GM19463 (cell line): ENCODE data around the gene PPM1A.
A peak's percentile ranks its signal among the peaks of the same experiment; 100 is the strongest.
"Not testable (repeated sequence)": the region's sequence is repeated elsewhere in the genome, so short reads cannot be mapped to it uniquely, and the experiment has no call there.

ENCODE experiments used
- ATAC-seq: cut with Tn5 transposase; IDR thresholded peaks from one replicate; pipeline ENCODE4 v1.9.1; 2021; ENCODE audit warnings: mild to moderate bottlenecking, moderate library complexity; ENCODE audit not compliant: unreplicated experiment

Gene PPM1A

DNA sequence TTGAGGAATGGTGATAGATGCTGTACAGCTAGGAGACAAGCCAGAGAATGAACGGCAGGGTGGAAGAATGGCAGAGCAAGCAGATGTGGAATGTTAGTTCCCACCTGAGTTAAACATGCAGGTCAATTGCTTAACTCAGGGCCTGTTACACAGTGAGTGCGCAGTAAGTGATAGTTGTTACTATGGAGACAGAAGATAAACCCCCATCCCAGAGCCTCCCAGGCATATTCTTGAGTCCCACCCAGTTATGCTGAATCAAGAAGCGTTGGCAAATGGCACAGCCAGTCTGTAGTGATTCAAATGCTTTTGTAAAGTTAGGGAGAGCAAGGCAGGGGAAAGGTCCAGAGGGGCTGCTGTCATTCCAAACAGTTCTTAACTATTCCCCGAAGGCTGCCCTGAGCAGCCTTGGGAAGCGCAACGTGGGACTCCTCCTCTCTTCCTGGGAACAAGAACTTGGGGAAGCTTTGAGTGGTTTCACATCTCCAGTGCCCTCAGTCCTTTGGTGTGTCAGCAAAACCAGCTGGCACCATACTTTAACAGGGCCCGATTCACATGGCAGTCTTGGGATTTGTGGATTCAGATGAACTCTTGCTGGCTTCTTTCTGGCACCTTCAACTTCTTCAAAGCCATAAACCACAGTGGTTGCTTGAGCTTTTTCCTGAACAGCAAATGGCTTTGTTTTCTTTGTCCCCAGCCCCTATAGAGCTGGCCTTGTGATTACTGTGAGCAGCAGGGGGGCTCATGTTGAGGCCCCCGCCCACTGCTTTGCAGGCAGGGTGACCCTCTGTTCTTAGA, 66.4 kb downstream of the PPM1A start:
- ATAC-seq, result no peak

- no peak for ATAC-seq
These were observed 68.6 kb downstream of the PPM1A start for GRCh38 chr14:60317609-60318008.

- ATAC-seq, result not testable (repeated sequence)
These were observed 71.8 kb downstream of the PPM1A start for GRCh38 chr14:60320860-60321259.

- no peak for ATAC-seq
These were observed 74.3 kb downstream of the PPM1A start for GRCh38 chr14:60323199-60323896.

- no peak for ATAC-seq
These were observed 75.8 kb downstream of the PPM1A start for GRCh38 chr14:60324837-60325236.

GRCh38 chr14:60326274-60326673, 77.3 kb downstream of the PPM1A start:
- ATAC-seq, result no peak

- peak; percentile 52 for ATAC-seq
These were observed 78.7 kb downstream of the PPM1A start for GRCh38 chr14:60327447-60328331.

DNA sequence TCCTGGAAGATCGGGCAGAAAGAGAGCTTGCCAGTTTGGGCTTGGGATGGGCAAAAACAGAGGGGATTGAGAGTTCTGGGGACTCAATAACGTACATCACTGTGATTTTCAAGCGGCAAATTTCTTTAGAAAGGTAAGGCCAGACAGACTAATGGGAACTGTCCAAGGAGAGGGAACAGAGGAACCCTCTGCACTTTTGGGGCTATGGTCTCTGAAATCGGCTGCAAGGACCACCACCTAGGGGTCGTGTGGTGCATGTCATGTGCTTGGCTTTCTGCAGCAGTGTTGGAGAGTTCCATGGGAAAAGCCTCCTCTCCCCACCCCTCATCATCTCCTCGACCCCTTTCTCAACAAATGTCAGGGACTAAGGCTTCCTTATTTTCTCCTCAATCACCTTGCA, 79.6 kb downstream of the PPM1A start:
- no peak for ATAC-seq

DNA sequence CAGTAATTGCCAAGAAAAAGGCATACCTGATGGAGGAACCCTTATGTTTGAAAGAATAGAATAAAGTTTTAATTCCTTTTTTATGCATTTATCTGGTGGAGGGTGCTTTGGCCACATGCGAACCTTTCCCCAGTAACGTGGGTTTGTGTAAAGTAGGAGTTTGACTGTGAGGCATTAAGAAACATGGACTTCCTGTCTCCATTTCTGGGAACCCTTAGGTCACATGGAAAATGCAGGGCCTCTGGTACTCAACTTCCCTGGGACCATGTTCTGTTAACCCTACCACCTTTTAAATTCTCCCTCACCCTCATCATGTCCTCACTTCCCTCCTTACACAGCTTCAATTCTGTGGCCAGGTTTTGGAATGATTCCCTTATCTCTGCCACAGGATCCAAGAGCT, 80.3 kb downstream of the PPM1A start:
- no peak for ATAC-seq

DNA sequence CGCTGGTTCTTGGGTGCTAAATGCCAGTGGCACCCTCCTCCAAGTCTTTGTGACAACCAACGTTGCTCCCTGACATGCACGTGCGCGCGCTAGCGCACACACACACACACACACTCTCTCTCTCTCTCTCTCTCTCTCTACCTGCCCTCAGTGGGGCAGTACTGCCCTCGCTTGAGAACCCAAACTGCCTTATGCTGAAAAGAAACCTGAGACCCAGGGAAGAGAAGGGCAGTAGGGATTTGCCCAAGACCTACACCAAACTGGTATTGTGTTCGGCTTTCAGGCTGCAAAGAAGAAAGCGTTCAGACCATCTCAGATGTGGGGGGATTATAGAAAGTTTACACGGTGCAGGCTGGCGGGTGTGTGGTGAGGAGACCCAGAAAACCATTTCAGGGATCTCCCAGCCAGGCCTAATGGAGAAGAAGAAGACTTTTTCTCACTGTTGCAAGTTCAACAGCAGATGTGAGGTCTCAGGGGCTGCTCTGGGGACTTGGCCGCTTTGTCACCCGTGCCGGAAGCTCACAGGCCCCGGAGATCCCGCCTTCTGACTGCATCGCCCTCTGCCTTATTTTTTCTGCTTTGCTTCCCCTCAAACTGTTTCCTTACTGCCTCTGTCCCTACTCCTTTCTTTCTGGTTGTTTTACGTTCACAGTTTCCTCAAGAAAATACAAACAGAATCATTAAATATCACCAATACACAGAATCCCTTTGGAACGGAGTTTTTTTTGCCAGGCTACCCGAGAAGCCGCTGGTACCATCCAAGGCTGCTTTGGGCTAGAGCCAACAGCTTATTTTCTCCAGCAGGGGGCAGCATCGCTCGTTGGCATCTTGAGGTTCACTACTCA, 82.4 kb downstream of the PPM1A start:
- peak; percentile 70 for ATAC-seq

GRCh38 chr14:60332046-60332399, 83.0 kb downstream of the PPM1A start:
- no peak for ATAC-seq

- no peak for ATAC-seq
These were observed 83.8 kb downstream of the PPM1A start for GRCh38 chr14:60332869-60333268.

- ATAC-seq, result no peak
These were observed 90.5 kb downstream of the PPM1A start for GRCh38 chr14:60339571-60339970.

DNA sequence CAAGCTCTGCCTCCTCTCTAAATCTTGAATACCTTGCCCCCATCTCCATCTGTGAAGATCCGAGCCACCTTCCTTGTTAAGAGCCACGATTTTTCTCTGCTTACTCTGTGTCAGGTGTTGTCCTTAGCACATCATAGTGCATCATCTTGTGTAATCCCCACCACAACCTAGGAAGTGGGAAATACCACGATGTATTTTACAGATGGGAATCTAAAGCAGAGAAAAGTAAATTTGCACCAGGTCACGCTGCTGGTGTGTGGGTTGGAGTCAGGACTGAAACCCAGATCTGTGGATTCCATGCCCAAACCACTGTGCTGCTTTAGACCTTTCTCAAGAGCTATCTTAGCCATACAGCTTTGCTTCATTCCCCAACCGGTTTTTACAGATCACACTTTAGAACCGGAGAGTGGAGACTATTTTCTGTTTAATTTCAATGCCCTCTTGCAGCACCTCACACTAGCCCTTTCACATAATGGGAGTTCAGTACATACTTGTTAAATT, 94.6 kb downstream of the PPM1A start:
- no peak for ATAC-seq

DNA sequence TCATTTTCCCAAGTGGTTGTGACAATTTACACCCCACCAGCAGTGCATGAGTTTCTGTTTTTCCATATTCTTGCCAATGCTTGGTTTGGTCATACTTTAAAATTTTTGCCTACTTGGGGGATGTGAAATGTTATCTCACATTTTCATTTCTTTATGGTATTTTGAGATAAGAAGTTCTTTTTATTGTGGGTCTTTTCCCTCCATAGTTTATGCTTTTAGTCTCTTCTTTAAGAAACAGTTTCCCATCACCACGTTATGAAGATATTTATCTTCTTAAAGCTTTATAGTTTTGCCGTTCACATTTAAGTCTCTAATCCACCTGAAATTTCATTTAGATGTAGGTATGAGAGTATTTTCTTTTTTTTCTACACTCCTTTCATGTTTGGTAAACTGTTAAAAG, 95.7 kb downstream of the PPM1A start:
- ATAC-seq, result no peak

- no peak for ATAC-seq
These were observed 97.7 kb downstream of the PPM1A start for GRCh38 chr14:60346706-60347105.

GRCh38 chr14:60348211-60348610, 99.2 kb downstream of the PPM1A start:
- no peak for ATAC-seq
